Measurements from ENCODE around the gene BDP1. TPM values are rescaled to one million over a fixed set of nuclear protein-coding genes. Genes with fewer than 3 reads are reported as not detected.

Gene BDP1
- total RNA-seq, 1 experiment from 2014 or later: 22.0 TPM

GRCh38 chr5:71576241-71576640, 120.8 kb downstream of the BDP1 start:
- Histone ChIP-seq H3K27ac (ENCODE audit: low read depth, low read length) (no peak overlapping the region), H3K27me3 (ENCODE audit: insufficient read depth, low read length) (no peaks in the 10 kb centered on the region), H3K4me3 (replicated peaks in 1 of 2; ENCODE audit: low read depth in 1 of 2, low read length in 2 of 2) (no peak overlapping the region), H3K9me3 (ENCODE audit: control insufficient read depth in 1 of 2, insufficient read depth in 1 of 2, low read depth in 1 of 2, low read length in 2 of 2) (peaks cover 0 to 7% of the 10 kb centered on the region in 2 experiments; a peak in 1 of 4 replicates), H4K20me1 (ENCODE audit: insufficient read depth) (no peaks in the 10 kb centered on the region), H3K79me2 (ENCODE audit: insufficient read depth, low read length) (no peaks in the 10 kb centered on the region), H3K4me2 (ENCODE audit: low read length) (no peak overlapping the region), H2AFZ (ENCODE audit: low read depth, low read length, poor library complexity, severe bottlenecking) (no peak overlapping the region), H3K4me1 (ENCODE audit: control insufficient read depth in 1 of 2, insufficient read depth in 2 of 2, low read length in 2 of 2) (no peaks in the 10 kb centered on the region), H3K9ac (ENCODE audit: low read length) (no peak overlapping the region), H3K9me2 (ENCODE audit: insufficient read depth) (no peaks in the 10 kb centered on the region), H3K36me3 (ENCODE audit: control insufficient read depth in 1 of 2, insufficient read depth in 2 of 2, low read length in 2 of 2) (no peaks in the 10 kb centered on the region)
- ATAC-seq (no peak), DNase-seq (ENCODE audit: low read depth, low spot score) (no peak)
- BruUV-seq (replicated peaks): no TSS peak
- CTCF ChIA-PET: no interaction called here
- no peak for TF ChIP-seq ZNF274 (IDR thresholded peaks at IDR 0.05; ENCODE audit: low read depth, low read length)
- TF ChIP-seq CBX3 (IDR thresholded peaks at IDR 0.05; ENCODE audit: low read depth): no peak
- TF ChIP-seq EZH2 (IDR thresholded peaks at IDR 0.05): no peak
- TF ChIP-seq, protein P1, sequence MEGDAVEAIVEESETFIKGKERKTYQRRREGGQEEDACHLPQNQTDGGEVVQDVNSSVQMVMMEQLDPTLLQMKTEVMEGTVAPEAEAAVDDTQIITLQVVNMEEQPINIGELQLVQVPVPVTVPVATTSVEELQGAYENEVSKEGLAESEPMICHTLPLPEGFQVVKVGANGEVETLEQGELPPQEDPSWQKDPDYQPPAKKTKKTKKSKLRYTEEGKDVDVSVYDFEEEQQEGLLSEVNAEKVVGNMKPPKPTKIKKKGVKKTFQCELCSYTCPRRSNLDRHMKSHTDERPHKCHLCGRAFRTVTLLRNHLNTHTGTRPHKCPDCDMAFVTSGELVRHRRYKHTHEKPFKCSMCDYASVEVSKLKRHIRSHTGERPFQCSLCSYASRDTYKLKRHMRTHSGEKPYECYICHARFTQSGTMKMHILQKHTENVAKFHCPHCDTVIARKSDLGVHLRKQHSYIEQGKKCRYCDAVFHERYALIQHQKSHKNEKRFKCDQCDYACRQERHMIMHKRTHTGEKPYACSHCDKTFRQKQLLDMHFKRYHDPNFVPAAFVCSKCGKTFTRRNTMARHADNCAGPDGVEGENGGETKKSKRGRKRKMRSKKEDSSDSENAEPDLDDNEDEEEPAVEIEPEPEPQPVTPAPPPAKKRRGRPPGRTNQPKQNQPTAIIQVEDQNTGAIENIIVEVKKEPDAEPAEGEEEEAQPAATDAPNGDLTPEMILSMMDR (IDR thresholded peaks at IDR 0.05 in 2 of 3, conservative IDR thresholded peaks at IDR 0.05 in 1 of 3; ENCODE audit: borderline replicate concordance in 1 of 3, insufficient read depth in 1 of 3, low read depth in 2 of 3, low read length in 2 of 3): no peak
- TF ChIP-seq ATF3 (IDR thresholded peaks at IDR 0.05): no peak
- TF ChIP-seq RAD21 (IDR thresholded peaks at IDR 0.05; ENCODE audit: low read depth): no peak
- TF ChIP-seq FOSL1 (IDR thresholded peaks at IDR 0.05; ENCODE audit: low read depth): no peak
- TF ChIP-seq, protein P2, sequence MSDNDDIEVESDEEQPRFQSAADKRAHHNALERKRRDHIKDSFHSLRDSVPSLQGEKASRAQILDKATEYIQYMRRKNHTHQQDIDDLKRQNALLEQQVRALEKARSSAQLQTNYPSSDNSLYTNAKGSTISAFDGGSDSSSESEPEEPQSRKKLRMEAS (IDR thresholded peaks at IDR 0.05): no peak
- TF ChIP-seq EGR1 (IDR thresholded peaks at IDR 0.05; ENCODE audit: low read depth): no peak
- TF ChIP-seq JUND (IDR thresholded peaks at IDR 0.05): no peak
- no peak for TF ChIP-seq ZFX (IDR thresholded peaks at IDR 0.05)
- TF ChIP-seq TCF7L2 (IDR thresholded peaks at IDR 0.05; ENCODE audit: borderline replicate concordance, extremely low read depth, insufficient read depth, insufficient read length): no peak
- TF ChIP-seq, protein P3, sequence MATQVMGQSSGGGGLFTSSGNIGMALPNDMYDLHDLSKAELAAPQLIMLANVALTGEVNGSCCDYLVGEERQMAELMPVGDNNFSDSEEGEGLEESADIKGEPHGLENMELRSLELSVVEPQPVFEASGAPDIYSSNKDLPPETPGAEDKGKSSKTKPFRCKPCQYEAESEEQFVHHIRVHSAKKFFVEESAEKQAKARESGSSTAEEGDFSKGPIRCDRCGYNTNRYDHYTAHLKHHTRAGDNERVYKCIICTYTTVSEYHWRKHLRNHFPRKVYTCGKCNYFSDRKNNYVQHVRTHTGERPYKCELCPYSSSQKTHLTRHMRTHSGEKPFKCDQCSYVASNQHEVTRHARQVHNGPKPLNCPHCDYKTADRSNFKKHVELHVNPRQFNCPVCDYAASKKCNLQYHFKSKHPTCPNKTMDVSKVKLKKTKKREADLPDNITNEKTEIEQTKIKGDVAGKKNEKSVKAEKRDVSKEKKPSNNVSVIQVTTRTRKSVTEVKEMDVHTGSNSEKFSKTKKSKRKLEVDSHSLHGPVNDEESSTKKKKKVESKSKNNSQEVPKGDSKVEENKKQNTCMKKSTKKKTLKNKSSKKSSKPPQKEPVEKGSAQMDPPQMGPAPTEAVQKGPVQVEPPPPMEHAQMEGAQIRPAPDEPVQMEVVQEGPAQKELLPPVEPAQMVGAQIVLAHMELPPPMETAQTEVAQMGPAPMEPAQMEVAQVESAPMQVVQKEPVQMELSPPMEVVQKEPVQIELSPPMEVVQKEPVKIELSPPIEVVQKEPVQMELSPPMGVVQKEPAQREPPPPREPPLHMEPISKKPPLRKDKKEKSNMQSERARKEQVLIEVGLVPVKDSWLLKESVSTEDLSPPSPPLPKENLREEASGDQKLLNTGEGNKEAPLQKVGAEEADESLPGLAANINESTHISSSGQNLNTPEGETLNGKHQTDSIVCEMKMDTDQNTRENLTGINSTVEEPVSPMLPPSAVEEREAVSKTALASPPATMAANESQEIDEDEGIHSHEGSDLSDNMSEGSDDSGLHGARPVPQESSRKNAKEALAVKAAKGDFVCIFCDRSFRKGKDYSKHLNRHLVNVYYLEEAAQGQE (IDR thresholded peaks at IDR 0.05; ENCODE audit: low read depth): no peak
- no peak for TF ChIP-seq POLR2AphosphoS5 (IDR thresholded peaks at IDR 0.05; ENCODE audit: low read depth, low read length)
- no peak for TF ChIP-seq CEBPB (IDR thresholded peaks at IDR 0.05; ENCODE audit: low read depth)
- TF ChIP-seq EZH2phosphoT487 (IDR thresholded peaks at IDR 0.05; ENCODE audit: borderline replicate concordance): no peak
- no peak for TF ChIP-seq SRF (IDR thresholded peaks at IDR 0.05; ENCODE audit: low read depth)
- no peak for TF ChIP-seq SIN3A (IDR thresholded peaks at IDR 0.05; ENCODE audit: low read depth)
- TF ChIP-seq POLR2A (IDR thresholded peaks at IDR 0.05; ENCODE audit: borderline replicate concordance, extremely low read depth, insufficient read depth, insufficient read length): no peak
- no peak for TF ChIP-seq YY1 (IDR thresholded peaks at IDR 0.05; ENCODE audit: extremely low read depth, insufficient replicate concordance, low read depth, low read length)
- POLR2A ChIA-PET: no interaction called here
- intact Hi-C loops (cut with micrococcal nuclease): no loop called here
- RAD21 ChIA-PET (ENCODE audit: low non-redundant PET in 1 of 2, low total read pairs in 2 of 2, uncharacterized antibody in 2 of 2, unreplicated experiment in 2 of 2): no interaction called here
